GM18951 (cell line): ENCODE results near the gene RHBG.
A peak's percentile ranks its signal among the peaks of the same experiment; 100 is the strongest.

Source experiments
- POLR2A ChIP-seq: IDR thresholded peaks from 4 replicates; pipeline ENCODE4 v1.6.1; 2011; ENCODE audit warnings: mild to moderate bottlenecking; ENCODE audit not compliant: insufficient read length, insufficient read depth; ENCODE audit errors: extremely low read depth
- in situ Hi-C: fragments of 300-500 bp; cut with MboI; formaldehyde crosslinking; loops from one replicate; pipeline ENCODE4 v1.12.0; 2022; ENCODE audit warnings: low sequenced_read_pairs, mixed read lengths, inconsistent platforms; ENCODE audit not compliant: unreplicated experiment

Gene RHBG

GRCh38 chr1:156413391-156414246 is 44.6 kb downstream of the RHBG start:
- TF ChIP-seq POLR2A, result no peak
- in situ Hi-C loops, result no loop called here

GRCh38 chr1:156414461-156415064 is 45.6 kb downstream of the RHBG start:
- in situ Hi-C loops, result no loop called here
- no peak for TF ChIP-seq POLR2A

GRCh38 chr1:156416993-156417392 is 48.0 kb downstream of the RHBG start:
- in situ Hi-C loops, result no loop called here

GRCh38 chr1:156417401-156418020 is 48.5 kb downstream of the RHBG start:
- in situ Hi-C loops, result no loop called here
- no peak for TF ChIP-seq POLR2A

More at GRCh38 chr1:156416993-156417392, 48.0 kb downstream of the RHBG start:
- TF ChIP-seq POLR2A, result no peak

GRCh38 chr1:156418416-156419070 is 49.5 kb downstream of the RHBG start:
- TF ChIP-seq POLR2A, result no peak
- in situ Hi-C loops, result no loop called here

- in situ Hi-C loops, result no loop called here
- no peak for TF ChIP-seq POLR2A
Measured at GRCh38 chr1:156419854-156420204, 50.8 kb downstream of the RHBG start.

- in situ Hi-C loops, result no loop called here
- TF ChIP-seq POLR2A, result no peak
Measured at GRCh38 chr1:156420205-156421061, 51.4 kb downstream of the RHBG start.

GRCh38 chr1:156421062-156421938 is 52.3 kb downstream of the RHBG start:
- in situ Hi-C loops, result no loop called here
- peak; percentile 66 for TF ChIP-seq POLR2A

GRCh38 chr1:156421939-156422601 is 53.1 kb downstream of the RHBG start:
- in situ Hi-C loops, result no loop called here
- no peak for TF ChIP-seq POLR2A

- TF ChIP-seq POLR2A, result no peak
- in situ Hi-C loops, result no loop called here
Measured at GRCh38 chr1:156422602-156423091, 53.6 kb downstream of the RHBG start.
